Activated B cell treated with CpG ODN at 0.5 μM for 24 hours (primary cell): ENCODE data around the gene FAM131A. TPM values are rescaled to one million over a fixed set of nuclear protein-coding genes. Genes with fewer than 3 reads are reported as not detected.

Experiments
- ATAC-seq: fragments of 200-7000 bp; cut with Tn5 transposase; one replicate; pipeline ENCODE4 v1.10.0; 2021; ENCODE audit warnings: low read depth, mild to moderate bottlenecking, moderate library complexity
- CTCF ChIA-PET: fragments of 350-600 bp; sonication (Branson Sonifier 250); formaldehyde crosslinking; loops from one replicate; lab custom pipeline; 2021; ENCODE audit warnings: antibody characterized with exemption; lab: Charles Lee
- POLR2A ChIA-PET: fragments of 350-600 bp; sonication (Branson Sonifier 250); formaldehyde crosslinking; loops from one replicate; lab custom pipeline; 2021; ENCODE audit warnings: antibody characterized with exemption; lab: Charles Lee
- DNase-seq: peaks from one replicate; pipeline ENCODE4 v3.0.0; 2022
- H3K27ac Mint-ChIP-seq: one replicate; pipeline ENCODE4 v1.8.0; 2020; ENCODE audit warnings: mixed read lengths
- H3K27me3 Mint-ChIP-seq: one replicate; pipeline ENCODE4 v1.8.0; 2021; ENCODE audit warnings: mixed read lengths
- H3K36me3 Mint-ChIP-seq: one replicate; pipeline ENCODE4 v1.8.0; 2021; ENCODE audit warnings: low read depth, mixed read lengths
- H3K4me1 Mint-ChIP-seq: one replicate; pipeline ENCODE4 v1.8.0; 2021; ENCODE audit warnings: mixed read lengths
- H3K4me3 Mint-ChIP-seq: one replicate; pipeline ENCODE4 v1.8.0; 2020; ENCODE audit warnings: mild to moderate bottlenecking, mixed read lengths
- H3K9me3 Mint-ChIP-seq: one replicate; pipeline ENCODE4 v1.8.0; 2020; ENCODE audit warnings: mixed read lengths
- intact Hi-C: fragments of 100-400 bp; cut with micrococcal nuclease; formaldehyde crosslinking; loops from one replicate; pipeline ENCODE4 v1.15.1; 2024
- total RNA-seq: library from RNA; stranded (reverse); gene quantifications from 2 replicates; pipeline ENCODE4 v1.2.3, GENCODE V29; 2022
- TF ChIP-seq, protein P1 (sequence below): fragments of 200-600 bp; IDR thresholded peaks from one replicate; pipeline ENCODE4 v1.8.0; 2022; ENCODE audit warnings: antibody characterized with exemption, mild to moderate bottlenecking

FAM131A gene
- total RNA-seq, 1 donor from 2014 or later = 5.3 TPM

DNA sequence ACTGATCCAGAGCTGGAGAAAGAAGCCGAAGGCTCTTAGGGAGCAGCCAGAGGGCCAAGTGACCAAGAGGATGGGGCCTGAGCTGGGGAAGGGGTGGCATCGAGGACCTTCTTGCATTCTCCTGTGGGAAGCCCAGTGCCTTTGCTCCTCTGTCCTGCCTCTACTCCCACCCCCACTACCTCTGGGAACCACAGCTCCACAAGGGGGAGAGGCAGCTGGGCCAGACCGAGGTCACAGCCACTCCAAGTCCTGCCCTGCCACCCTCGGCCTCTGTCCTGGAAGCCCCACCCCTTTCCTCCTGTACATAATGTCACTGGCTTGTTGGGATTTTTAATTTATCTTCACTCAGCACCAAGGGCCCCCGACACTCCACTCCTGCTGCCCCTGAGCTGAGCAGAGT lies 52.0 kb downstream of the FAM131A start:
- Mint-ChIP-seq H3K36me3 (no peaks in the 10 kb centered on the region), H3K4me1 (no peaks in the 10 kb centered on the region), H3K4me3 (no peak overlapping the region), H3K27me3 (peaks cover 39% of the 10 kb centered on the region), H3K9me3 (no peaks in the 10 kb centered on the region), H3K27ac (no peak overlapping the region)
- intact Hi-C loops = no loop called here
- TF ChIP-seq, protein P1, sequence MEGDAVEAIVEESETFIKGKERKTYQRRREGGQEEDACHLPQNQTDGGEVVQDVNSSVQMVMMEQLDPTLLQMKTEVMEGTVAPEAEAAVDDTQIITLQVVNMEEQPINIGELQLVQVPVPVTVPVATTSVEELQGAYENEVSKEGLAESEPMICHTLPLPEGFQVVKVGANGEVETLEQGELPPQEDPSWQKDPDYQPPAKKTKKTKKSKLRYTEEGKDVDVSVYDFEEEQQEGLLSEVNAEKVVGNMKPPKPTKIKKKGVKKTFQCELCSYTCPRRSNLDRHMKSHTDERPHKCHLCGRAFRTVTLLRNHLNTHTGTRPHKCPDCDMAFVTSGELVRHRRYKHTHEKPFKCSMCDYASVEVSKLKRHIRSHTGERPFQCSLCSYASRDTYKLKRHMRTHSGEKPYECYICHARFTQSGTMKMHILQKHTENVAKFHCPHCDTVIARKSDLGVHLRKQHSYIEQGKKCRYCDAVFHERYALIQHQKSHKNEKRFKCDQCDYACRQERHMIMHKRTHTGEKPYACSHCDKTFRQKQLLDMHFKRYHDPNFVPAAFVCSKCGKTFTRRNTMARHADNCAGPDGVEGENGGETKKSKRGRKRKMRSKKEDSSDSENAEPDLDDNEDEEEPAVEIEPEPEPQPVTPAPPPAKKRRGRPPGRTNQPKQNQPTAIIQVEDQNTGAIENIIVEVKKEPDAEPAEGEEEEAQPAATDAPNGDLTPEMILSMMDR = no peak
- POLR2A ChIA-PET = no interaction called here
- CTCF ChIA-PET = no interaction called here
- ATAC-seq (no peak), DNase-seq (no peak)

DNA sequence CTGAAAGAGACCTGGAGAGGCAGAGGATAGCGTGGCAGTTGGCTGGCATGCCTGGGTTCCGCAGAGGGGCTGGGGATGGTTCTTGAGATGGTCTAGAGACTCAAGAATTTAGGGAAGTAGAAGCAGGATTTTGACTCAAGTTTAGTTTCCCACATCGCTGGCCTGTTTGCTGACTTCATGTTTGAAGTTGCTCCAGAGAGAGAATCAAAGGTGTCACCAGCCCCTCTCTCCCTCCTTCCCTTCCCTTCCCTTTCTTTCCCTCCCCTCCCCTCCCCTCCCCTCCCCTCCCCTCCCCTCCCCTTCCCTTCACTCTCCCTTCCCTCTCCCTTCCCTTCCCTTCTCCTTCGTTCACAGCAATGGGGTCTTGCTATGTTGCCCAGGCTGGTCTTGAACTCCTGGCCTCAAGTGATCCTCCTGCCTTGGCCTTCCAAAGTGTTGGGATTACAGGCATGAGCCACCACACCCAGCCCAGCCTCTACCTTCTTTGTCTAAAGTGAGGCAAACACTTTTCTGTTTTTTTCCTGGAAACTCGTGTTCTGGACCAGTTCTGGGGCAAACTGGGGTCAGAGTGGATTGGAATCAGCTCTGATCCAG lies 52.6 kb downstream of the FAM131A start:
- TF ChIP-seq, protein P1 = no peak
- intact Hi-C loops = no loop called here
- Mint-ChIP-seq H3K27me3 (peaks cover 35% of the 10 kb centered on the region), H3K36me3 (no peaks in the 10 kb centered on the region), H3K27ac (no peak overlapping the region), H3K9me3 (no peaks in the 10 kb centered on the region), H3K4me1 (no peaks in the 10 kb centered on the region), H3K4me3 (no peak overlapping the region)
- POLR2A ChIA-PET = no interaction called here
- ATAC-seq (no peak), DNase-seq (no peak)
- CTCF ChIA-PET = no interaction called here

DNA sequence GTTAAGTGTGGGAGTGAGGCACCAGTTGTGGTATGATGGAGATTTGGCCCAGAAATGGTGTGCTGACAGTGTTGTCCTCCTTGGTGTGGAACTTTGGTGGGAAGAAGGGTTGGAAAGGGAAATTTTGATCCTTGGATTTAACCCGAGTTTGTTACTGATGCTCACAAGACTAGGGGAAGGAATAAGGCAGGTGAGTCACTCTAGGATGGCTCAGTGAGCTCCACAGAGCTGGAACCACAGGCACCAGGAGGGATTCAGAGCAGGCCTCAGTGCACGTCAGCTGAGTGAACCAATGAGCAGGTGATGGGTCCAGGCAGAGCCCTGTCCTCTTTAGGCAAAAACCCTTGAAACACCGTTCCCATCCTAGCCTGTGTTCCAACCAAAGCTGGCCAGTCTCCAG lies 53.9 kb downstream of the FAM131A start:
- DNase-seq (no peak), ATAC-seq (no peak)
- TF ChIP-seq, protein P1 = no peak
- CTCF ChIA-PET = no interaction called here
- Mint-ChIP-seq H3K9me3 (no peaks in the 10 kb centered on the region), H3K27me3 (peaks cover 31% of the 10 kb centered on the region), H3K4me3 (no peak overlapping the region), H3K4me1 (no peaks in the 10 kb centered on the region), H3K27ac (no peak overlapping the region), H3K36me3 (no peaks in the 10 kb centered on the region)
- intact Hi-C loops = no loop called here
- POLR2A ChIA-PET = no interaction called here

DNA sequence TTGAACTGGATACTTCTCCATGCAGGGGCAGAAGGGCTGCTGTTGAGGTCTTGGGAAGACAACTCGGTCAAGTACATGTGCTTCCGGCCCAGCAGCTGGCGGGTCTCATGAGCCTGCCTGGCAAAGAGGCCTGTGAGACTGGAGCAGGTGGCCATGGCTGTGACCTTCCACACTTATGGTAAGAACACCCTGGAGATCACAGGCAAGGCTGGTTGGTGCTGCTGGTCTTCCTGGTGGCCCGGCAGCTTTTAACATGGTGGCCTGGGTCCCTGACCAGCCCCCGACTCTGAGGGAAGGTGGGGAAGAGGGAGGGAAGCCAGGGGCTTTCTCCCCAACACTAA lies 57.9 kb downstream of the FAM131A start:
- intact Hi-C loops = no loop called here
- Mint-ChIP-seq H3K4me3 (no peak overlapping the region), H3K9me3 (no peaks in the 10 kb centered on the region), H3K36me3 (no peaks in the 10 kb centered on the region), H3K27ac (no peak overlapping the region), H3K27me3 (peaks cover 19% of the 10 kb centered on the region), H3K4me1 (no peaks in the 10 kb centered on the region)
- DNase-seq (no peak), ATAC-seq (no peak)
- CTCF ChIA-PET = no interaction called here
- TF ChIP-seq, protein P1 = no peak
- POLR2A ChIA-PET = no interaction called here

Other genes starting within 250 kb of the FAM131A start
- not detected in 2 replicates for gene HTR3E, start 240.5 kb upstream of the FAM131A start, total RNA-seq
- 72.0 and 74.2 TPM in 2 replicates for gene EIF2B5, start 202.2 kb upstream of the FAM131A start, total RNA-seq
- 52.1 and 54.2 TPM in 2 replicates for gene DVL3, start 182.2 kb upstream of the FAM131A start, total RNA-seq
- gene AP2M1, start 162.7 kb upstream of the FAM131A start, total RNA-seq = 169 and 177 TPM in 2 replicates
- gene ABCF3, start 151.4 kb upstream of the FAM131A start, total RNA-seq = 78.0 and 86.7 TPM in 2 replicates
- 0.42 and 0.76 TPM in 2 replicates for gene VWA5B2, start 108.0 kb upstream of the FAM131A start, total RNA-seq
- 33.8 and 34.0 TPM in 2 replicates for gene ALG3, start 88.6 kb upstream of the FAM131A start, total RNA-seq
- 1.9 and 2.9 TPM in 2 replicates for gene EEF1AKMT4, start 87.9 kb upstream of the FAM131A start, total RNA-seq
- gene CAMK2N2, start 76.0 kb upstream of the FAM131A start, total RNA-seq = not detected in 2 replicates
- not detected in 2 replicates for gene ECE2, start 61.6 kb upstream of the FAM131A start, total RNA-seq
- 206 and 210 TPM in 2 replicates for gene PSMD2, start 38.4 kb upstream of the FAM131A start, total RNA-seq
- gene EIF4G1, start 23.0 kb upstream of the FAM131A start, total RNA-seq = 292 and 319 TPM in 2 replicates
- gene CLCN2, start 24.0 kb downstream of the FAM131A start, total RNA-seq = 3.4 and 3.5 TPM in 2 replicates
- gene POLR2H, start 24.1 kb downstream of the FAM131A start, total RNA-seq = 49.3 and 60.5 TPM in 2 replicates
- not detected in 2 replicates for gene THPO, start 40.6 kb downstream of the FAM131A start, total RNA-seq
- gene CHRD, start 42.5 kb downstream of the FAM131A start, total RNA-seq = not detected in 2 replicates
- gene EPHB3, start 224.2 kb downstream of the FAM131A start, total RNA-seq = 0.05 and 0.07 TPM in 2 replicates